Lung (tissue), 12 donors: Measurements from ENCODE around the gene MFAP4. TPM values are rescaled to one million over a fixed set of nuclear protein-coding genes. Genes with fewer than 3 reads are reported as not detected.
"Not testable (repeated sequence)": the region's sequence is repeated elsewhere in the genome, so short reads cannot be mapped to it uniquely, and the experiment has no call there.

ENCODE experiments used
- ATAC-seq: fragments of 200-7000 bp; cut with Tn5 transposase; one replicate; pipeline ENCODE4 v1.9.1; 2020; ENCODE audit warnings: moderate number of reproducible peaks; ENCODE audit not compliant: insufficient read depth, low FRiP score
- DNase-seq, 3 donors: peaks; one replicate each; pipeline ENCODE4 v3.0.0-alpha.2; 2013 to 2017
- H3K27ac ChIP-seq, 2 donors: one replicate each; pipeline ENCODE4 v1.5.1; 2013; ENCODE audit warnings: mild to moderate bottlenecking in 2 of 2, moderate library complexity in 2 of 2, control low read depth in 1 of 2, inconsistent platforms in 1 of 2, low read depth in 1 of 2, low read length in 1 of 2
- H3K27me3 ChIP-seq, 3 donors: one replicate each; pipeline ENCODE4 v1.5.1; 2013; ENCODE audit warnings: low read length in 2 of 3; ENCODE audit not compliant: control insufficient read depth in 3 of 3, insufficient read depth in 3 of 3
- H3K36me3 ChIP-seq, 4 donors: one replicate each; pipeline ENCODE4 v1.5.1; 2013; ENCODE audit warnings: low read length in 4 of 4, mild to moderate bottlenecking in 1 of 4, moderate library complexity in 1 of 4; ENCODE audit not compliant: control insufficient read depth in 4 of 4, insufficient read depth in 4 of 4
- H3K4me1 ChIP-seq, 5 donors: one replicate each; pipeline ENCODE4 v1.5.1; 2013; ENCODE audit warnings: low read length in 5 of 5, mild to moderate bottlenecking in 2 of 5, moderate library complexity in 1 of 5; ENCODE audit not compliant: control insufficient read depth in 5 of 5, insufficient read depth in 5 of 5
- H3K4me3 ChIP-seq: one replicate; pipeline ENCODE4 v1.5.1; 2013; ENCODE audit warnings: mild to moderate bottlenecking, control low read depth, moderate library complexity
- H3K9ac ChIP-seq, 2 donors: one replicate each; pipeline ENCODE4 v1.5.1; 2013; ENCODE audit warnings: low read length in 2 of 2, control low read depth in 1 of 2; ENCODE audit not compliant: insufficient read depth in 1 of 2
- H3K9me3 ChIP-seq, 4 donors: one replicate each; pipeline ENCODE4 v1.5.1; 2013; ENCODE audit warnings: low read length in 3 of 4, mild to moderate bottlenecking in 1 of 4, moderate library complexity in 1 of 4; ENCODE audit not compliant: control insufficient read depth in 4 of 4, insufficient read depth in 3 of 4
- WGBS, 2 donors: extraction: QIAGEN DNeasy Blood & Tissue Kit; methylation state at CpG; one replicate each; pipeline ENCODE4 v1.1.7; 2013; 5-methylcytosine and 5-hydroxymethylcytosine counted together
- polyA plus RNA-seq, 2 donors: library from polyadenylated mRNA; stranded (reverse); fragments of 200-250 nt; gene quantifications; one replicate each; pipeline ENCODE4 v1.2.1, GENCODE V29; 2013
- total RNA-seq, 2 donors: library from RNA; depleted of rRNA in 1 of 2; stranded (reverse); fragments of >200 nt in 1 of 2; gene quantifications; one replicate each; pipeline ENCODE4 v1.2.1, GENCODE V29; 2014 to 2021
- TF ChIP-seq, protein P1 (sequence below): IDR thresholded peaks from 2 replicates; pipeline ENCODE4 v1.5.1; 2012; ENCODE audit warnings: mild to moderate bottlenecking; ENCODE audit errors: control extremely low read depth, extremely low read depth
- donor health status: control.
- donor health status: control.
- donor health status: Bipolar disorder and iron deficiency.
- donor health status: healthy.
- donor health status: DM: yes; HTN: yes; CAD: no.

The MFAP4 gene
- total and polyA plus RNA-seq, 4 donors, result 45.7 to 156 (median 92.2) TPM

GRCh38 chr17:19359151-19359550, 27.8 kb downstream of the MFAP4 start:
- no peaks in the 10 kb centered on the region for H3K9me3 ChIP-seq

DNA sequence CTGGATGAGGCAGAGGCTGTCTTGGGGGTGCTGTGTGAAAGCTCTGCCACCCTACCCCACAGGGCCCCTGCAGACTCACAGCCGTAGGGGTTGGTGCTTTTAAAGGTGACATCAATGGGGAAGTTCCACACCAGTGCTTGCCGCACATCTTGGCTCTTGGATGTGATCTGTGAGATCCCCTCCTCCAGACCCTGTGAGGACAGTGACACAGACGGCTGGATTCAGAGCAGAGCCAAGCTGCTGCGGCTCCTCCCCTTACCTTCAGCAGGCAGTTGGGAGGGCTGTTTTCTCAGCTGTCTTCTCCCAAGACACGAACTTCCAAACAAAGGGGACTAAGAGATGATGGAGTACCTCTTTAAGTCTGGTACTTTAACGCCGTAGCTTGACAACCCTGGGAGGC, 29.2 kb downstream of the MFAP4 start:
- Histone ChIP-seq H3K4me3 (no peak overlapping the region), H3K9ac (no peak overlapping the region), H3K36me3 (peaks cover 0 to 3% (median 0%) of the 10 kb centered on the region in 4 donors), H3K9me3 (no peaks in the 10 kb centered on the region), H3K4me1 (peaks cover 0 to 5% (median 0%) of the 10 kb centered on the region in 5 donors), H3K27ac (no peak overlapping the region), H3K27me3 (no peaks in the 10 kb centered on the region)
- TF ChIP-seq, protein P1, sequence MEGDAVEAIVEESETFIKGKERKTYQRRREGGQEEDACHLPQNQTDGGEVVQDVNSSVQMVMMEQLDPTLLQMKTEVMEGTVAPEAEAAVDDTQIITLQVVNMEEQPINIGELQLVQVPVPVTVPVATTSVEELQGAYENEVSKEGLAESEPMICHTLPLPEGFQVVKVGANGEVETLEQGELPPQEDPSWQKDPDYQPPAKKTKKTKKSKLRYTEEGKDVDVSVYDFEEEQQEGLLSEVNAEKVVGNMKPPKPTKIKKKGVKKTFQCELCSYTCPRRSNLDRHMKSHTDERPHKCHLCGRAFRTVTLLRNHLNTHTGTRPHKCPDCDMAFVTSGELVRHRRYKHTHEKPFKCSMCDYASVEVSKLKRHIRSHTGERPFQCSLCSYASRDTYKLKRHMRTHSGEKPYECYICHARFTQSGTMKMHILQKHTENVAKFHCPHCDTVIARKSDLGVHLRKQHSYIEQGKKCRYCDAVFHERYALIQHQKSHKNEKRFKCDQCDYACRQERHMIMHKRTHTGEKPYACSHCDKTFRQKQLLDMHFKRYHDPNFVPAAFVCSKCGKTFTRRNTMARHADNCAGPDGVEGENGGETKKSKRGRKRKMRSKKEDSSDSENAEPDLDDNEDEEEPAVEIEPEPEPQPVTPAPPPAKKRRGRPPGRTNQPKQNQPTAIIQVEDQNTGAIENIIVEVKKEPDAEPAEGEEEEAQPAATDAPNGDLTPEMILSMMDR, result no peak
- no peak for DNase-seq
- no peak for ATAC-seq
- WGBS, 2 donors, result 80 to 87% methylated on average over 7 of the region's 7 CpGs

More at GRCh38 chr17:19359151-19359550, 27.8 kb downstream of the MFAP4 start:
- H3K27ac ChIP-seq, result no peak overlapping the region
- ATAC-seq (no peak), DNase-seq (no peak)
- no peaks in the 10 kb centered on the region for H3K27me3 ChIP-seq
- H3K9ac ChIP-seq, result no peak overlapping the region
- H3K4me3 ChIP-seq, result no peak overlapping the region
- TF ChIP-seq, protein P1, result no peak
- H3K36me3 ChIP-seq, result peaks cover 0 to 3% (median 0%) of the 10 kb centered on the region in 4 donors
- H3K4me1 ChIP-seq, result peaks cover 0 to 18% (median 10%) of the 10 kb centered on the region in 5 donors
- 84 to 91% methylated on average over 7 of the region's 7 CpGs for WGBS, 2 donors

GRCh38 chr17:19357351-19357750, 29.6 kb downstream of the MFAP4 start:
- TF ChIP-seq, protein P1, result no peak
- H3K36me3 ChIP-seq, result peaks cover 0 to 3% (median 0%) of the 10 kb centered on the region in 4 donors
- 90% methylated on average over 7 of the region's 7 CpGs for WGBS, 2 donors
- peaks cover 0 to 5% (median 0%) of the 10 kb centered on the region in 5 donors for H3K4me1 ChIP-seq
- no peaks in the 10 kb centered on the region for H3K9me3 ChIP-seq
- peak in 1 of 3 donors; percentile 6 for DNase-seq
- H3K9ac ChIP-seq, result no peak overlapping the region
- ATAC-seq, result no peak
- H3K4me3 ChIP-seq, result no peak overlapping the region
- no peaks in the 10 kb centered on the region for H3K27me3 ChIP-seq
- no peak overlapping the region for H3K27ac ChIP-seq

DNA sequence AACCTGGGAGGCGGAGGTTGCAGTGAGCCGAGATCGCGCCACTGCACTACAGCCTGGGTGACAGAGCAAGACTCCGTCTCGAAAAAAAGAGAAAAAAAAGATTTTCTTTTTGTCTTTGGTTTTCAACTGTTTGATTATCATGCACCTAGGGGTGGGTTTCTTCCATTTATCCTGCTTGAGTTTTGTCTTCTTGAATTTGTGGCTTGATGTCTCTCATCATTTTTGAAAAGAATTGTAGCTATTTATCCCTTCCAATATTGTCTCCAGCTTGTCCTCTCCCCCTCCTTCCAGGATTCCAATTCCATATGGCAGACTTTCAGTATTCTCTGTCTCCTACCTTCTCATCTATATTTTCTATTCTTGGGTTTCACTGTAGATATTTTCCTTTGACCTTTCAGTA, 32.2 kb downstream of the MFAP4 start:
- Histone ChIP-seq H3K36me3 (peaks cover 0 to 3% (median 0%) of the 10 kb centered on the region in 4 donors), H3K27me3 (no peaks in the 10 kb centered on the region), H3K9ac (no peak overlapping the region), H3K4me1 (no peaks in the 10 kb centered on the region), H3K9me3 (no peaks in the 10 kb centered on the region), H3K4me3 (no peak overlapping the region), H3K27ac (no peak overlapping the region)
- TF ChIP-seq, protein P1, result no peak
- DNase-seq (no peak), ATAC-seq (no peak)
- WGBS, 2 donors, result 79 to 80% methylated on average over 6 of the region's 6 CpGs

DNA sequence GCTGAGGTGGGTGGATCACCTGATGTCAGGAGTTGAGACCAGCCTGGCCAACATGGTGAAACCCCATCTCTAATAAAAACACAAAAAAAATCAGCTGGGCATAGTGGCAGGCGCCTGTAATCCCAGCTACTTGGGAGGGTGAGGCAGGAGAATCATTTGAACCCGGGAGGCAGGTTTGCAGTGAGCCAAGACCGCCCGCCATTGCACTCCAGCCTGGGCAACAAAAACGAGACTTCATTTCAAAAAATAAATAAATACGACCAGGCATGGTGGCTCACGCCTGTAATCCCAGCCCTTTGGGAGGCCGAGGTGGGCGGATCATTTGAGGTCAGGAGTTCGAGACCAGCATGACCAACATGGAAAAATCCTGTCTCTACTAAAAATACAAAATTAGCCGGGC, 33.6 kb downstream of the MFAP4 start:
- not testable (repeated sequence) for H3K27me3 ChIP-seq, H3K9ac ChIP-seq, H3K9me3 ChIP-seq, DNase-seq, H3K4me1 ChIP-seq, H3K4me3 ChIP-seq, H3K36me3 ChIP-seq, ATAC-seq, H3K27ac ChIP-seq
- 95 to 97% methylated on average over 11 of the region's 11 CpGs for WGBS, 2 donors
